WI38 (cell line): ENCODE results near the gene TFAP2E.
A peak's percentile ranks its signal among the peaks of the same experiment; 100 is the strongest.

Experiments
- H3K4me3 ChIP-seq: 2 replicates; pipeline ENCODE4 v1.5.1; 2011; ENCODE audit warnings: low read depth, mild to moderate bottlenecking, control low read depth, low read length
- CTCF ChIP-seq: IDR thresholded peaks from 2 replicates; pipeline ENCODE4 v1.5.1; 2012; ENCODE audit warnings: low read depth, mild to moderate bottlenecking, control low read depth, low read length

Gene TFAP2E

GRCh38 chr1:35641233-35641866 is 68.2 kb downstream of the TFAP2E start, which contains the start of gene PSMB2:
PSMB2 (minus strand) TSS chr1:35641526; CDS start chr1:35641432, 94 bp downstream.
- no peak for TF ChIP-seq CTCF

GRCh38 chr1:35642471-35642955 is 69.4 kb downstream of the TFAP2E start:
- TF ChIP-seq CTCF, result no peak
- H3K4me3 ChIP-seq, result peak overlapping the region; percentile 96

More at GRCh38 chr1:35641233-35641866, 68.2 kb downstream of the TFAP2E start, which contains the start of gene PSMB2:
- H3K4me3 ChIP-seq, result peak within 1 kb of the TSS; percentile 96

GRCh38 chr1:35644204-35644603 is 71.1 kb downstream of the TFAP2E start:
- H3K4me3 ChIP-seq, result no peak overlapping the region
- no peak for TF ChIP-seq CTCF
